Occipital lobe (tissue), 2 donors: Measurements from ENCODE around the gene TACR1. TPM values are rescaled to one million over a fixed set of nuclear protein-coding genes. Genes with fewer than 3 reads are reported as not detected.
"Not testable (repeated sequence)": the region's sequence is repeated elsewhere in the genome, so short reads cannot be mapped to it uniquely, and the experiment has no call there.

Experiments
- DNase-seq: peaks from one replicate; lab custom pipeline; 2025; lab: John Stamatoyannopoulos, UW
- total RNA-seq: library from RNA; depleted of rRNA; stranded (reverse); fragments of >200 nt; gene quantifications from one replicate; pipeline ENCODE4 v1.2.3, GENCODE V29; 2014

Gene TACR1
- 0.47 TPM for total RNA-seq

GRCh38 chr2:75199428-75200011 is at the start of gene TACR1:
Gene TACR1, minus strand, starts transcription at chr2:75199520. Its CDS starts 586 bp downstream, at chr2:75198934.
- peak; percentile 48 for DNase-seq

- DNase-seq, result not testable (repeated sequence)
Measured at GRCh38 chr2:75248581-75248980, 49.3 kb upstream of the TACR1 start.

- no peak for DNase-seq
Measured at GRCh38 chr2:75246441-75247167, 47.3 kb upstream of the TACR1 start.

- DNase-seq, result no peak
Measured at GRCh38 chr2:75243219-75243618, 43.9 kb upstream of the TACR1 start.

GRCh38 chr2:75241696-75242095 is 42.4 kb upstream of the TACR1 start:
- DNase-seq, result no peak

- no peak for DNase-seq
Measured at GRCh38 chr2:75238670-75239330, 39.5 kb upstream of the TACR1 start.

GRCh38 chr2:75237296-75237695 is 38.0 kb upstream of the TACR1 start:
- DNase-seq, result no peak

- DNase-seq, result no peak
Measured at GRCh38 chr2:75233965-75234364, 34.6 kb upstream of the TACR1 start.

- DNase-seq, result no peak
Measured at GRCh38 chr2:75226617-75227016, 27.3 kb upstream of the TACR1 start.

GRCh38 chr2:75226099-75226498 is 26.8 kb upstream of the TACR1 start:
- no peak for DNase-seq

- DNase-seq, result no peak
Measured at GRCh38 chr2:75224636-75225094, 25.3 kb upstream of the TACR1 start.

- DNase-seq, result no peak
Measured at GRCh38 chr2:75222527-75222926, 23.2 kb upstream of the TACR1 start.

GRCh38 chr2:75221862-75222261 is 22.5 kb upstream of the TACR1 start:
- no peak for DNase-seq

- not testable (repeated sequence) for DNase-seq
Measured at GRCh38 chr2:75219213-75219612, 19.9 kb upstream of the TACR1 start.

- DNase-seq, result no peak
Measured at GRCh38 chr2:75211266-75211770, 12.0 kb upstream of the TACR1 start.

GRCh38 chr2:75210409-75210808 is 11.1 kb upstream of the TACR1 start:
- no peak for DNase-seq

GRCh38 chr2:75208738-75209137 is 9.4 kb upstream of the TACR1 start:
- no peak for DNase-seq

GRCh38 chr2:75204833-75205232 is 5.5 kb upstream of the TACR1 start:
- no peak for DNase-seq

GRCh38 chr2:75202359-75202758 is 3.0 kb upstream of the TACR1 start:
- no peak for DNase-seq

- peak; percentile 33 for DNase-seq
Measured at GRCh38 chr2:75200140-75201096, 1.1 kb upstream of the TACR1 start.

GRCh38 chr2:75195076-75195691 is 4.1 kb downstream of the TACR1 start:
- no peak for DNase-seq
